DND-41 (cell line): Measurements from ENCODE around the gene CDYL.

Source experiments
- EZH2 ChIP-seq: IDR thresholded peaks from 3 replicates; pipeline ENCODE4 v1.6.1; 2012; ENCODE audit warnings: borderline replicate concordance, low read depth, mild to moderate bottlenecking, moderate library complexity, low read length, inconsistent platforms; ENCODE audit not compliant: severe bottlenecking
- TF ChIP-seq, protein P1 (sequence below): IDR thresholded peaks from 2 replicates; pipeline ENCODE4 v1.5.1; 2012; ENCODE audit warnings: borderline replicate concordance, low read length, moderate library complexity, mild to moderate bottlenecking; ENCODE audit not compliant: poor library complexity, severe bottlenecking; ENCODE audit errors: extremely low read depth

DNA sequence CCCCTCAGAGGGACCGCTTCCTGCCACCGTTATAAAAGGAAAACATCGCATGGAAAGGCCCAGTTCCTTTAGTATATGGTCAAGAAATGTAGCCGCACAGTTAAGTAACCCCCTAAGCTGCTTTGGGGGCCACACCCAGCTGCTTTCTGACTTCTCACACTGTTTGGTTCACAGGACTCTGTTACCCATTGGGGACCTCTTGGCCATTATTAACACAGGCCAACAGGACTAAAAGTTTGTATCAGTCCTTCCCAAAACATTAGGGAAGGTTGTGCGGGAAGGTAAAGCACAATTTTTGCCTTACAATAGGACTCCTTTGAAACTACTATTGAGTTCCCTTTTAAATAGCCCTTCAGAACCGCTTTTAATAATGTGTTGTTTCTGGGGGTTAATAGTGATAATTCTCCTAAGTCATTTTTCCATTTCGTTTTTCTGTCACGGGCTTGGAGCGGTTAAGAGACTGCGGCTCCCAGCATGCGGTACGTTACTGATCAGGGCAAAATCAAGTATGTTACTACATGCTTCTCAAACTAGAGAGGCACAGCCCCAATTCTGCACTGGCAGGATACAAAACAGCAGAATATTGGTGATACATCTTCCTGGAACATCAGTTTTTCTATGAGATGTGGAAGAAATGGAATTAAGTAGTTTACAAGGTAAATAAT is 228.3 kb downstream of the CDYL start:
- TF ChIP-seq, protein P1, sequence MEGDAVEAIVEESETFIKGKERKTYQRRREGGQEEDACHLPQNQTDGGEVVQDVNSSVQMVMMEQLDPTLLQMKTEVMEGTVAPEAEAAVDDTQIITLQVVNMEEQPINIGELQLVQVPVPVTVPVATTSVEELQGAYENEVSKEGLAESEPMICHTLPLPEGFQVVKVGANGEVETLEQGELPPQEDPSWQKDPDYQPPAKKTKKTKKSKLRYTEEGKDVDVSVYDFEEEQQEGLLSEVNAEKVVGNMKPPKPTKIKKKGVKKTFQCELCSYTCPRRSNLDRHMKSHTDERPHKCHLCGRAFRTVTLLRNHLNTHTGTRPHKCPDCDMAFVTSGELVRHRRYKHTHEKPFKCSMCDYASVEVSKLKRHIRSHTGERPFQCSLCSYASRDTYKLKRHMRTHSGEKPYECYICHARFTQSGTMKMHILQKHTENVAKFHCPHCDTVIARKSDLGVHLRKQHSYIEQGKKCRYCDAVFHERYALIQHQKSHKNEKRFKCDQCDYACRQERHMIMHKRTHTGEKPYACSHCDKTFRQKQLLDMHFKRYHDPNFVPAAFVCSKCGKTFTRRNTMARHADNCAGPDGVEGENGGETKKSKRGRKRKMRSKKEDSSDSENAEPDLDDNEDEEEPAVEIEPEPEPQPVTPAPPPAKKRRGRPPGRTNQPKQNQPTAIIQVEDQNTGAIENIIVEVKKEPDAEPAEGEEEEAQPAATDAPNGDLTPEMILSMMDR, result no peak
- TF ChIP-seq EZH2, result no peak
